GM12872 (cell line): ENCODE results near the gene CMTM5.

Source experiments
- CTCF ChIP-seq: IDR thresholded peaks from 3 replicates; pipeline ENCODE4 v1.5.1; 2011; ENCODE audit warnings: low read depth, mild to moderate bottlenecking, low read length, moderate library complexity; ENCODE audit not compliant: insufficient read depth

CMTM5 gene

DNA sequence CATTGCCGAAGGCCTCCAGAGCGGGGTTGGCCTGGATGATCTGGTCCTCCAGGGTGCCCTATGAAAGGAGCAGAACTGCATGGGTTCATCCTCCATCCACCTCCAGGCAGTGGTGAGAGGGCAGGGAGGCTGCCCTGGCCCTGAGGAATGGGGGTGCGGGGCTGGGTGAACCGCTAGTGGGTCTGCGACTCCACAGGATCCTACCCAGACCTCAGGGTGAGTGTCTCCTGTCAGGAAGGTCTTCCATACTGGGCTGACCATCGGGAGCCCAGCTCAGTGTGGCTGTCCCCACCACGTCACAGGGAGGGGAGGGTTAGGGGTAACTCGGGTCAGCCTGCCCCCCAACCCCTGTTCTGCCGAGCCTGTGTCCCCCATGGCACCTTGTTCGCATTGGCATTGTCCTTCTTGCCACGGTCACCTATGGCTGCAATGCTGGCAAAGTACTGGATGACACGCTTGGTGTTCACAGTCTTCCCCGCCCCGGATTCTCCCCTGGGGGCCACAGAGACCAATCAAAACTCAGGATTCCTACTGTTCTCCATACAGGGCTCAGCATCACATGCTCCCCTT is 27.6 kb downstream of the CMTM5 start:
- no peak for TF ChIP-seq CTCF

GRCh38 chr14:23405096-23405495 is 28.2 kb downstream of the CMTM5 start:
- TF ChIP-seq CTCF: no peak

DNA sequence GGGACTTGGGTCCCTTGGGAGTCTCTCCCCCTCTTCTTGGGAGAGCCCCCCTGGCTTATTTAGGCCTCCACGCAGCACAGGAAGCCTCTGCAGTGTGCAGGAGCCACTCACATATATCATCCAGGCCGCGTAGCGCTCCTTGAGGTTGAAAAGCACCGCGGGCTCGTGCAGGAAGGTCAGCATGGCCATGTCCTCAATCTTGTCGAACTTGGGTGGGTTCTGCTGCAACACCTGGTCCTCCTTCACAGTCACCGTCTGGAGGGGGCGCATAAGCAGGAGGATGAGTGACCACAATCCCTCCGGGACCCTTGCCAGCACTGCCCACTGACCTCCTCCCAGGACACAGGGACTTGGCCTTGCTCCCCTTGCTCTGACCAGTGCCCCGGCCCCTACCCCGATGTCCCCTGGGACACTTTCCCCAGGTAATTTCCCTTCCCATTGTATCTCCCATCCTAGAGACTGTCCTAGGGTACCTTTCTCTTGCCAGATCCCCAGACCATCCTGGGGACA is 28.7 kb downstream of the CMTM5 start:
- TF ChIP-seq CTCF: no peak

GRCh38 chr14:23406244-23406643 is 29.4 kb downstream of the CMTM5 start:
- TF ChIP-seq CTCF: no peak

DNA sequence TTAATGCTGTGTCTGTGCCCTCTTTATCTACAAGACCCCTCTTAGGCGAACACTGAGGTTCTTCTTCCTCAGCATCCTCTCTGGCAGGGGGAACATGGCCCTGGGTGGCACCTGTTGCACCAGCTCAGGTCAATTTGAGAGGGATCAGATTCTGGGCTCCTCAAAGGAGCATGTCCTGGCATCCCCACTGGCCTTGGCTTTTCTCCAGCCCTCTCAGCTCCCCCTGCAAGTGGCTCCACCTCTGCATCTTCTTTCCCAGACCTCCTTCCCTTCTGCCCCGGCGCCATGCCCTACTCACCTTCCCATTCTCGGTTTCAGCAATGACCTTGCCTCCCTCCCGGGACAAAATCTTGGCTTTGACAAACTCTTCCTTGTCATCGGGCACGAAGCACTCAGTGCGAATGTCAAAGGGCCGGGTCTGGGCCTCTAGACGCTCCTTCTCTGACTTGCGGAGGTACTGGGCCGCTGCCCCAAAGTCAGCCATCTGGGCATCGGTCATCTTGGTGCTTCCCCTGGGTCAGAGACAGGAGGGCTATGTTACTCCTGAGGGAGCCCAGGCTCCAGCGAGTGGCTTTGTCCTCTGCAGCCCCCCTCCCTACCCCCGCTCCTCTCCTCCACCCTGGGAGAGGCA is 30.0 kb downstream of the CMTM5 start:
- TF ChIP-seq CTCF: no peak

DNA sequence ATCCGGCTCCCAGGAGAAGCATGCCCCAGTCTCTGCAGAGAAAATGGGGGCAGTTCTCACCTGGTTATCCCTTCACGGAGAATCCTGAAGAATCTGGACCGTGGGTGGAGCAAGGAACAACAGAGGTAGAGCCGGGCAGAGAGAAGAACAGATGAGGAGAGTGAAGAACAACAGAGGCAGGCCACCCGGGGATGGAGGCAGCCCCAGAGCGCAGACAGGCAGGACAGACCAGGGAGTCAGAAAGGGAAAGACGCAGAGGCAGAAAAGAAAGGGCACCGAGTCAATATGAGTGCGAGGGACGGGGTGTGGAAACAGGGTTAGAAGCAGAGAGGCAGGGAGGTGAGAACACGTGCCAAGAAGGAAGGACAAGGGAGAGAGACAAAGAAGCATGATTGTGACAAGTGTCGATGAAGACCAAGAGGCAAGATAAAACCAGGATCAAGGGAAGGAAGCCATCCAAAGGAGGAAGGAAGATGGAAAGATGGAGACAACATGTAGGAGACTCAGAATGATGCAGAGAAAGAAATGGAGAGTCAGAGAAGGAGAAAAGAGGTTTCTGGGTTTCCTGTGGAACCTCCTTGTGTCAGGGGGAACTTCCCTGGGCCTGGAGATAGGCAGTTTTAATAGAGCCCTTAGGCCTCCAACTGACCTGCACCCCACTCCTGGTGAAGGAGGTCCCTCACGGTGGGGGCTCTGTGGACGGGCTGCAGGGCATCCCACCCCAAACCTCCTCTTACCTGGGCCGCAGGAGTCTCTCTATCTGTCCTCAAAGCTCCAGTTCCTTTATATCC is 30.9 kb downstream of the CMTM5 start, which contains the start of gene MYH6:
Gene MYH6, minus strand, starts transcription at position 758 of the 791 bp plus-strand sequence. CDS start 1,050 bp downstream, outside the sequence.
- no peak for TF ChIP-seq CTCF

- TF ChIP-seq CTCF: no peak
Observed at GRCh38 chr14:23408307-23408630, 31.4 kb downstream of the CMTM5 start.
